C4-2B (cell line): ENCODE data around the gene ADGRE2.

Source experiments
- CTCF ChIP-seq: fragments of 450-650 bp; conservative IDR thresholded peaks from 2 replicates; pipeline ENCODE4 v1.5.1; 2017; ENCODE audit warnings: mild to moderate bottlenecking
- ZFX ChIP-seq: fragments of 450-650 bp; IDR thresholded peaks from 2 replicates; pipeline ENCODE4 v1.6.1; 2017

- TF ChIP-seq CTCF (no peak), ZFX (no peak)
Observed at GRCh38 chr19:14804765-14805164, 26.4 kb upstream of the ADGRE2 start.
